HG03575 (cell line): ENCODE data around the gene NET1.
"Not testable (repeated sequence)": the region's sequence is repeated elsewhere in the genome, so short reads cannot be mapped to it uniquely, and the experiment has no call there.

ENCODE experiments used
- ATAC-seq: cut with Tn5 transposase; IDR thresholded peaks from one replicate; pipeline ENCODE4 v1.9.1; 2021; ENCODE audit not compliant: unreplicated experiment, insufficient number of reproducible peaks, low FRiP score; ENCODE audit errors: extremely low read depth

NET1 gene, protein sequence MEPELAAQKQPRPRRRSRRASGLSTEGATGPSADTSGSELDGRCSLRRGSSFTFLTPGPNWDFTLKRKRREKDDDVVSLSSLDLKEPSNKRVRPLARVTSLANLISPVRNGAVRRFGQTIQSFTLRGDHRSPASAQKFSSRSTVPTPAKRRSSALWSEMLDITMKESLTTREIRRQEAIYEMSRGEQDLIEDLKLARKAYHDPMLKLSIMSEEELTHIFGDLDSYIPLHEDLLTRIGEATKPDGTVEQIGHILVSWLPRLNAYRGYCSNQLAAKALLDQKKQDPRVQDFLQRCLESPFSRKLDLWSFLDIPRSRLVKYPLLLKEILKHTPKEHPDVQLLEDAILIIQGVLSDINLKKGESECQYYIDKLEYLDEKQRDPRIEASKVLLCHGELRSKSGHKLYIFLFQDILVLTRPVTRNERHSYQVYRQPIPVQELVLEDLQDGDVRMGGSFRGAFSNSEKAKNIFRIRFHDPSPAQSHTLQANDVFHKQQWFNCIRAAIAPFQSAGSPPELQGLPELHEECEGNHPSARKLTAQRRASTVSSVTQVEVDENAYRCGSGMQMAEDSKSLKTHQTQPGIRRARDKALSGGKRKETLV

GRCh38 chr10:5412277-5412941 is at the start of gene NET1:
TSS of gene NET1 (plus strand) at chr10:5412557. CDS start at chr10:5412693, 136 bp downstream.
- ATAC-seq, result peak; percentile 94

- no peak for ATAC-seq
Observed at GRCh38 chr10:5362873-5363272, 49.5 kb upstream of the NET1 start.

- ATAC-seq, result no peak
Observed at GRCh38 chr10:5364374-5364773, 48.0 kb upstream of the NET1 start.

- no peak for ATAC-seq
Observed at GRCh38 chr10:5364890-5365338, 47.4 kb upstream of the NET1 start, which contains the start of gene UCN3. TSS of gene UCN3 (plus strand) at chr10:5364966. CDS start at chr10:5373721, 8,755 bp downstream.

GRCh38 chr10:5365928-5366327 is 46.4 kb upstream of the NET1 start:
- no peak for ATAC-seq

DNA sequence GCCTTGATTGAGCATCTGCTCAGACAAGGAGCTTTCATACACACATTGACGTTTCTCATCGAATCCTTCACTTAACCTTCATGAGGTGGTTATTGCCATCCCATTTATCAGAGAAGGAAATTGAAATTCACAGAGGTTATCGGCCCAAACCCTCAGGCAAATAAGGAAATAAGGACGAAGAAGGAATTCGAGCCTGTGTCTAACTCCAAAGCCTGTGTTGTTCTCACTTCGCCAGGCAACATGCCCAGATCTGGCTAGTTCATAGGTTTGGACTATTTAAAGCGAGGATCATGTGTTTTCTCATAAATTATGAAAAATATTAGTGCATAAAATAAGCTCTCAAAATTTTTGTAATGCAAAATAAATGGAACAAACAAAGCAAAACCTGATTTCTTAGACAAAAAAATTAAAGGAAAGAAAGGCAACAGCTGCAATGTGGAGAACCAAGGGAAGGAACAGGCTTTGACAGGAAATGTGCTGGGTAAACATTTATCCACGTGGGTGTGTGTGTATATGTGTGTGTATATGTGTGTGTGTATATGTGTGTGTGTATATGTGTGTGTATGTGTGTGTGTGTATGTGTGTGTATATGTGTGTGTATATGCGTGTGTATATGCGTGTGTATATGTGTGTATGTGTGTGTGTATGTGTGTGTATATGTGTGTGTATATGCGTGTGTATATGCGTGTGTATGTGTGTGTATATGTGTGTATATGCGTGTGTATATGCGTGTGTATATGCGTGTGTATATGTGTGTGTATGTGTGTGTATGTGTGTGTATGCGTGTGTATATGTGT is 42.8 kb upstream of the NET1 start:
- no peak for ATAC-seq

GRCh38 chr10:5370493-5371352 is 41.6 kb upstream of the NET1 start:
- ATAC-seq, result no peak

GRCh38 chr10:5373307-5373706 is 39.0 kb upstream of the NET1 start:
- no peak for ATAC-seq

DNA sequence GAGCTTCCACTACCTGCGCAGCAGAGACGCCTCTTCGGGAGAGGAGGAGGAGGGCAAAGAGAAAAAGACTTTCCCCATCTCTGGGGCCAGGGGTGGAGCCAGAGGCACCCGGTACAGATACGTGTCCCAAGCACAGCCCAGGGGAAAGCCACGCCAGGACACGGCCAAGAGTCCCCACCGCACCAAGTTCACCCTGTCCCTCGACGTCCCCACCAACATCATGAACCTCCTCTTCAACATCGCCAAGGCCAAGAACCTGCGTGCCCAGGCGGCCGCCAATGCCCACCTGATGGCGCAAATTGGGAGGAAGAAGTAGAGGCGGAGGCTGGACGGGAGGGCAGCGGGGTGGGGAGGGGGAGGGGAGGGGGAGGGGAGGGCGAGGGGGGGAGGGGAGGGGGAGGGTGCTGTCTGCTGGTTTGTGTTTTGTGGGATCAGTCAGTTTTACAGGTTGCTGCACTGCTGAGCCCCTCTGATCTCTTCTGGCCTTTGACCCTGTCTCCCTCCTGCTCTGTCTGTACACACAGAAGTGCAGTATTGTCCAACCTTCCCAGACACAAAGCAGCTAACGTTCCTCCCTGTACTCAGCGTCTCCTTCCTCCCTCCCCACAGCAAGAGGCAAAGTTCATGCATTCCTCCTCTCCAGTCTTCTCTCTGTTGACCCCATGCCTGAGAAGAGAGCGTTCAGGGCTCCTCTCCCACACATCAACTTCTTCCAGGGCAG is 38.3 kb upstream of the NET1 start:
- ATAC-seq, result no peak

DNA sequence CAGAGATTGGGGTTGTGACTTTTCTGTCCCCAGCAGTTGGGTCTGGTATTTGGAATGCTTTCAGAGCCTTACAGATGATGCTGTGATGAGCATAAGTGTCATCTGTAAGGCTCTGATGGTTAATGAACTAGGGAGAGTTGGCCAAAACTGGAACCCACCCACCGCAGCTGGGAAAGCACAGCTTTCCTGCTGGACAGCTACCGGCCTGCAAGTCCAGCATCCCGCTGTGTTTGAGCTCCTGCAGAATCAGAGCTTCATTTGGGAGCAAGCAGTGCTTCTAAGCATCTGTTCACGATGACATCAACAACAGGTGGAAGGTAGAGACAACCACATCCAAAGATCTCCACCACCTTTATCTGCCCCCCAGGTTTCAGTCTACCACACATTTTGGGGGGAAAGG is 35.9 kb upstream of the NET1 start:
- no peak for ATAC-seq

GRCh38 chr10:5379202-5379601 is 33.2 kb upstream of the NET1 start:
- ATAC-seq, result not testable (repeated sequence)

DNA sequence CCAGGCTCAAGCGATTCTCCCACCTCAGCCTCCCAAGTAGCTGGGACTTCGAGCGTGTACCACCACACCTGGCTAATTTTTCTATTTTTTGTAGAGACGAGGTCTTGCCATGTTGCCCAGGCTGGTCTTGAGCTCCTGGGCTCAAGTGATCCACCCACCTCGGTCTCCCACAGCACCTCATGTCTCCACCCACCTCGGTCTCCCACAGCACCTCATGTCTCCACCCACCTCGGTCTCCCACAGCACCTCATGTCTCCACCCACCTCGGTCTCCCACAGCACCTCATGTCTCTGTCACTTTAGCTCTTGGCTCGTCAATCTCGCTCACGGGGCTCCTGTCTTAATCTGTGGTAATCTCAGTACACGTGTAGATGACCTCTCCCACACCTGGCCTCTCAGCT is 32.0 kb upstream of the NET1 start:
- not testable (repeated sequence) for ATAC-seq

DNA sequence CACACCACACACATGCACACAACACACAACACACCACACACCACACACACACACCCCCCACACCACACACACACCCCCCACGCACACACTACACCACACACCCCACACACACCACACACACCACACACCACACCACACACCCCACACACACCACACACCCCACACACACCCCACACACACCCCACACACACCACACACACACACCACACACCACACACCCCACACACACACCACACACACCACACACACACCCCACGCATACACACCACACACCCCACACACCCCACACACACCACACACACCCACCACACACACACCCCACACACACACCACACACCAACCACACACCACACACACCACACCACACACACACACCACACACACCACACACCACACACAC is 31.2 kb upstream of the NET1 start:
- ATAC-seq, result no peak

GRCh38 chr10:5385224-5385623 is 27.1 kb upstream of the NET1 start:
- no peak for ATAC-seq

GRCh38 chr10:5387169-5387568 is 25.2 kb upstream of the NET1 start:
- no peak for ATAC-seq

DNA sequence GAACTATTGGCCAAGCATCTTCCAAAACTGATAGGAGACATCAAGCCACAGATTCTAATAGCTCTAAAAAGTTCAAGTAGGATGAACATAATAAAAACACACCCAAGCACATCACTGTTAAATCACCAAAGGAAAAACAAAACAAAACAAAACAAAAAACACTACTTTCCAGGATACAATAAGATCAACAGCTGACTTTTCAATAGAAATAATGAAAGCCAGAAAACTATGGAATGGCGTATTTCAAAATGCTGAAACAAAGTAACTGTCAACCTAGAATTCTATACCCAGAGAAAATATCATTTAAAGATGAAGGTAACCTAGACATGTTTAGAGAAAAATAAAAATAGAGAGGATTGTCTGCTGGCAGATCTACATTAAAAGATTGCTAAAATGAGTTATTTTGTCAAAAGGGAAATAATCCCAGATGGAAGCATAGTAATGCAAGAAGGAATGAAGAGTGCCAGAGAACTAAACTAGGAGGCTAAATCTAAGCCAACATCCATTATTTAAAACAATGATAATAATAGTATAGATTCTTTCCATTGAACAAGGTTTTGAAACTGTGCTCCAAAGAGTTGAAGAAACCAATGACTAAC is 21.7 kb upstream of the NET1 start:
- ATAC-seq, result no peak

GRCh38 chr10:5391790-5392189 is 20.6 kb upstream of the NET1 start:
- no peak for ATAC-seq
